SU-DHL-6 (cell line): ENCODE measurements around the gene UGT1A6.

Experiments
- H2AFZ ChIP-seq: fragments of 200-600 bp; sonication (generic); 2 replicates; pipeline ENCODE4 v1.6.1; 2014; ENCODE audit warnings: low read depth, mild to moderate bottlenecking, moderate library complexity, mixed read lengths, antibody characterized with exemption, low read length; ENCODE audit not compliant: severe bottlenecking
- H3F3A ChIP-seq: fragments of 200-600 bp; shearing (Covaris generic); 2 replicates; pipeline ENCODE4 v1.6.0; 2016; ENCODE audit warnings: antibody characterized with exemption, mild to moderate bottlenecking; ENCODE audit not compliant: insufficient read depth
- H3K27ac ChIP-seq: fragments of 200-600 bp; sonication (generic); 2 replicates; pipeline ENCODE4 v1.5.1; 2016; ENCODE audit warnings: low read depth, mild to moderate bottlenecking, low read length, moderate library complexity, mixed read lengths
- H3K27me3 ChIP-seq: fragments of 200-600 bp; sonication (generic), shearing (Covaris generic); 2 replicates; pipeline ENCODE4 v1.6.0; 2014; ENCODE audit warnings: mild to moderate bottlenecking, low read length
- H3K36me3 ChIP-seq: fragments of 200-600 bp; sonication (generic); 2 replicates; pipeline ENCODE4 v1.6.1; 2014; ENCODE audit warnings: mild to moderate bottlenecking, low read length, mixed read lengths
- H3K4me2 ChIP-seq: fragments of 300-600, 200-600 bp; shearing (Covaris generic), sonication (generic); 2 replicates; pipeline ENCODE4 v1.6.0; 2014; ENCODE audit warnings: low read length, low read depth, mild to moderate bottlenecking; ENCODE audit not compliant: poor library complexity, severe bottlenecking
- H3K4me3 ChIP-seq: fragments of 200-600 bp; sonication (generic); 2 replicates; pipeline ENCODE4 v1.5.1; 2014; ENCODE audit warnings: antibody characterized with exemption, low read length, mild to moderate bottlenecking, mixed read lengths; ENCODE audit not compliant: insufficient read depth, poor library complexity, severe bottlenecking
- H3K79me2 ChIP-seq: fragments of 200-600 bp; sonication (generic); 2 replicates; pipeline ENCODE4 v1.6.1; 2014; ENCODE audit warnings: mild to moderate bottlenecking, low read length, moderate library complexity; ENCODE audit not compliant: insufficient read depth
- H3K9ac ChIP-seq: fragments of 200-600 bp; sonication (generic); 2 replicates; pipeline ENCODE4 v1.7.0; 2014; ENCODE audit warnings: mild to moderate bottlenecking, low read length
- H3K9me2 ChIP-seq: fragments of 200-600 bp; sonication (generic); replicated peaks from 2 replicates; pipeline ENCODE4 v1.6.1; 2014; ENCODE audit warnings: low read length; ENCODE audit not compliant: insufficient read depth
- H3K9me3 ChIP-seq: fragments of 200-600 bp; sonication (generic); 2 replicates; pipeline ENCODE4 v1.6.1; 2014; ENCODE audit warnings: low read length, mixed read lengths; ENCODE audit not compliant: insufficient read depth
- H4K20me1 ChIP-seq: fragments of 200-600 bp; sonication (generic); 2 replicates; pipeline ENCODE4 v1.6.1; 2014; ENCODE audit warnings: low read depth, mild to moderate bottlenecking, antibody characterized with exemption, low read length, moderate library complexity, mixed read lengths
- EZH2phosphoT487 ChIP-seq: fragments of 200-600 bp; sonication (generic), shearing (Covaris generic); conservative IDR thresholded peaks from 2 replicates; pipeline ENCODE4 v1.6.1; 2018; ENCODE audit warnings: mild to moderate bottlenecking, antibody characterized with exemption, low read length, moderate library complexity, mixed read lengths
- TF ChIP-seq, protein P1 (sequence below): fragments of 200-600 bp; sonication (generic); IDR thresholded peaks from one replicate; pipeline ENCODE4 v1.5.1; 2017; ENCODE audit warnings: antibody characterized with exemption, mild to moderate bottlenecking, low read length, moderate library complexity; ENCODE audit not compliant: insufficient read depth, poor library complexity, severe bottlenecking

UGT1A6 gene

DNA sequence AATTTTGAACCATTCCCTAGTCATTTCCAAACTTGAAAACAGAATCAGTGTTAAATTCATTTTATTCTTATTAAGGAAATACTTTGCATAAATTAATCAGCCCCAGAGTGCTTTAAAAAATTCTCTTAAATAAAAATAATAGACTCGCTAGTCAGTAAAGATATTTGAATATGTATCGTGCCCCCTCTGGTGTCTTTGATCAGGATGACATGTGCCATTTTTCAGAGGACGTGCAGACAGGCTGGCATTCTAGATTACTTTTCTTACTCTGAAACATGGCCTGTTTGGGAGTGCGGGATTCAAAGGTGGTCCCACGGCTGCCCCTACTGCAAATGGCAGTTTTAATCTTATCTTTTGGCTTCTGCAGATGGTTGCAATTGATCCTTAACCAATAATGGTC is 79.9 kb downstream of the UGT1A6 start:
- H3K9ac ChIP-seq, result no peak overlapping the region
- no peaks in the 10 kb centered on the region for H3K9me3 ChIP-seq
- H2AFZ ChIP-seq, result no peak overlapping the region
- H3K9me2 ChIP-seq, result no peaks in the 10 kb centered on the region
- H4K20me1 ChIP-seq, result no peaks in the 10 kb centered on the region
- H3K79me2 ChIP-seq, result no peaks in the 10 kb centered on the region
- no peak overlapping the region for H3K4me3 ChIP-seq
- H3F3A ChIP-seq, result no peaks in the 10 kb centered on the region
- no peaks in the 10 kb centered on the region for H3K27me3 ChIP-seq
- no peak overlapping the region for H3K27ac ChIP-seq
- no peak overlapping the region for H3K4me2 ChIP-seq
- TF ChIP-seq EZH2phosphoT487, result no peak
- TF ChIP-seq, protein P1, sequence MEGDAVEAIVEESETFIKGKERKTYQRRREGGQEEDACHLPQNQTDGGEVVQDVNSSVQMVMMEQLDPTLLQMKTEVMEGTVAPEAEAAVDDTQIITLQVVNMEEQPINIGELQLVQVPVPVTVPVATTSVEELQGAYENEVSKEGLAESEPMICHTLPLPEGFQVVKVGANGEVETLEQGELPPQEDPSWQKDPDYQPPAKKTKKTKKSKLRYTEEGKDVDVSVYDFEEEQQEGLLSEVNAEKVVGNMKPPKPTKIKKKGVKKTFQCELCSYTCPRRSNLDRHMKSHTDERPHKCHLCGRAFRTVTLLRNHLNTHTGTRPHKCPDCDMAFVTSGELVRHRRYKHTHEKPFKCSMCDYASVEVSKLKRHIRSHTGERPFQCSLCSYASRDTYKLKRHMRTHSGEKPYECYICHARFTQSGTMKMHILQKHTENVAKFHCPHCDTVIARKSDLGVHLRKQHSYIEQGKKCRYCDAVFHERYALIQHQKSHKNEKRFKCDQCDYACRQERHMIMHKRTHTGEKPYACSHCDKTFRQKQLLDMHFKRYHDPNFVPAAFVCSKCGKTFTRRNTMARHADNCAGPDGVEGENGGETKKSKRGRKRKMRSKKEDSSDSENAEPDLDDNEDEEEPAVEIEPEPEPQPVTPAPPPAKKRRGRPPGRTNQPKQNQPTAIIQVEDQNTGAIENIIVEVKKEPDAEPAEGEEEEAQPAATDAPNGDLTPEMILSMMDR, result no peak
- no peaks in the 10 kb centered on the region for H3K36me3 ChIP-seq

DNA sequence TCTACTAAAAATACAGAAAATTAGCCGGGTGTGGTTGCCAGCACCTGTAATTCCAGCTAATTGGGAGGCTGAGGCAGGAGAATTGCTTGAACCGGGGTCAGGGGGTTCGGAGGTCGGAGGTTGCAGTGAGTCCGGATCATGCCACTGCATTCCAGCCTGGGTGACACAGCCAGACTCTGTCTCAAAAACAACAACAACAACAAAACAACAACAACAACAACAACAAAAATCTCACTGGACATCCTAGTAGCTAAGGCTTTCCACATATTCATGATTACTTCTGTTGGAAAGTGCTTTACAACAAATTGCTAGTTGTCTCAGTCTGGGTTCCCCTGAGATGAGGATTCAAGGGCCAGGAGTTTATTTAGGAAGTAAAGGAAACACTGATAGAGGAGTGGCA is 81.2 kb downstream of the UGT1A6 start:
- Histone ChIP-seq H3K9ac (no peak overlapping the region), H3K9me2 (no peaks in the 10 kb centered on the region), H3K27ac (no peak overlapping the region), H2AFZ (no peak overlapping the region), H3K9me3 (no peaks in the 10 kb centered on the region), H4K20me1 (no peaks in the 10 kb centered on the region), H3K79me2 (no peaks in the 10 kb centered on the region), H3K4me3 (no peak overlapping the region), H3K36me3 (no peaks in the 10 kb centered on the region), H3K4me2 (no peak overlapping the region), H3K27me3 (no peaks in the 10 kb centered on the region), H3F3A (no peaks in the 10 kb centered on the region)
- no peak for TF ChIP-seq EZH2phosphoT487
- TF ChIP-seq, protein P1, result no peak

DNA sequence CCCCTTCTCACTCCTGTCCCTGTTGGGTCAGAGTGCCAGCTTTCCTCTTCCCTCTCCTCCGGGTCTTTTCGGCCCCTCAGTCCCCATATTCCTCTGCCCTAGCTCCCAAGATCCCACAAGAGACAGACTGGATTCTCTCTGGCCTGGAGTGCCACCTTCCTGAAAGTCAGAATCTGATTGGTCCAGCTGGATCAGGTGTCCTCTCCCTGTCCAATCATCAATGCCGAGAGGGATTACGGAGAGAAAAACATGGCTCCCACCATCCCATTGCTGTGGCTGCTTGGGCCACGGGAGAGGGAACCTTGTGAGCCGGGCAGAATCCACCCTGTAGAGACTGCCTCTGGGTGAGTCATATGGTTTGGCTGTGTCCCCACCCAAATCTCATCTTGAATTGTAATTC is 82.7 kb downstream of the UGT1A6 start:
- Histone ChIP-seq H3K36me3 (no peaks in the 10 kb centered on the region), H3K9me3 (no peaks in the 10 kb centered on the region), H3K79me2 (no peaks in the 10 kb centered on the region), H3K4me2 (no peak overlapping the region), H2AFZ (no peak overlapping the region), H3K9me2 (no peaks in the 10 kb centered on the region), H4K20me1 (no peaks in the 10 kb centered on the region), H3K9ac (no peak overlapping the region), H3F3A (no peaks in the 10 kb centered on the region), H3K27me3 (no peaks in the 10 kb centered on the region), H3K27ac (no peak overlapping the region), H3K4me3 (no peak overlapping the region)
- TF ChIP-seq, protein P1, result no peak
- TF ChIP-seq EZH2phosphoT487, result no peak
